ENCODE measurements around the gene CARMIL1.

CARMIL1 gene

GRCh38 chr6:25623065-25623464, 343.9 kb downstream of the CARMIL1 start:
- H3K4me3 ChIP-seq (ENCODE audit: control insufficient read depth, low read depth, low read length): no peak overlapping the region
- TF ChIP-seq CTCF (IDR thresholded peaks at IDR 0.05; ENCODE audit: control insufficient read depth, insufficient read depth, low read depth, low read length, missing control alignments): no peak
- no peak for DNase-seq (ENCODE audit: low read depth)

GRCh38 chr6:25623879-25624278, 344.7 kb downstream of the CARMIL1 start:
- H3K4me3 ChIP-seq (ENCODE audit: control insufficient read depth, low read depth, low read length): no peak overlapping the region
- DNase-seq (ENCODE audit: low read depth): no peak
- no peak for TF ChIP-seq CTCF (IDR thresholded peaks at IDR 0.05; ENCODE audit: control insufficient read depth, insufficient read depth, low read depth, low read length, missing control alignments)

- no peak for TF ChIP-seq CTCF (IDR thresholded peaks at IDR 0.05; ENCODE audit: control insufficient read depth, insufficient read depth, low read depth, low read length, missing control alignments)
- no peak for DNase-seq (ENCODE audit: low read depth)
- H3K4me3 ChIP-seq (ENCODE audit: control insufficient read depth, low read depth, low read length): no peak overlapping the region
These were observed 347.8 kb downstream of the CARMIL1 start for GRCh38 chr6:25627001-25627400.

GRCh38 chr6:25628471-25629197, 349.5 kb downstream of the CARMIL1 start:
- no peak overlapping the region for H3K4me3 ChIP-seq (ENCODE audit: control insufficient read depth, low read depth, low read length)
- DNase-seq (ENCODE audit: low read depth): no peak
- TF ChIP-seq CTCF (IDR thresholded peaks at IDR 0.05; ENCODE audit: control insufficient read depth, insufficient read depth, low read depth, low read length, missing control alignments): no peak

- no peak overlapping the region for H3K4me3 ChIP-seq (ENCODE audit: control insufficient read depth, low read depth, low read length)
- DNase-seq (ENCODE audit: low read depth): no peak
- no peak for TF ChIP-seq CTCF (IDR thresholded peaks at IDR 0.05; ENCODE audit: control insufficient read depth, insufficient read depth, low read depth, low read length, missing control alignments)
These were observed 350.0 kb downstream of the CARMIL1 start for GRCh38 chr6:25629198-25629576.

GRCh38 chr6:25630508-25631278, 351.5 kb downstream of the CARMIL1 start:
- no peak overlapping the region for H3K4me3 ChIP-seq (ENCODE audit: control insufficient read depth, low read depth, low read length)
- no peak for TF ChIP-seq CTCF (IDR thresholded peaks at IDR 0.05; ENCODE audit: control insufficient read depth, insufficient read depth, low read depth, low read length, missing control alignments)
- DNase-seq (ENCODE audit: low read depth): no peak

Data from AG09309 (cell line).